Fibroblast of lung (primary cell): Measurements from ENCODE around the gene COL15A1. TPM values are rescaled to one million over a fixed set of nuclear protein-coding genes. Genes with fewer than 3 reads are reported as not detected.

ENCODE experiments used
- DNase-seq, 2 donors: peaks; one replicate each; pipeline versions ENCODE4 v3.0.0 to v3.0.0-alpha.2; 2010; ENCODE audit warnings: low read depth in 2 of 2
- H2AFZ ChIP-seq: 2 replicates; pipeline ENCODE4 v1.5.1; 2012; ENCODE audit warnings: low read length, control low read depth, inconsistent platforms
- H3K27ac ChIP-seq: 2 replicates; pipeline ENCODE4 v1.5.1; 2011; ENCODE audit warnings: low read length, control low read depth; ENCODE audit not compliant: insufficient read depth
- H3K27me3 ChIP-seq: 2 replicates; pipeline ENCODE4 v1.5.1; 2011; ENCODE audit warnings: mild to moderate bottlenecking, low read length; ENCODE audit not compliant: control insufficient read depth, insufficient read depth
- H3K36me3 ChIP-seq: 2 replicates; pipeline ENCODE4 v1.5.1; 2011; ENCODE audit warnings: low read length; ENCODE audit not compliant: control insufficient read depth, insufficient read depth
- H3K4me1 ChIP-seq: 2 replicates; pipeline ENCODE4 v1.5.1; 2011; ENCODE audit warnings: low read length; ENCODE audit not compliant: control insufficient read depth, insufficient read depth; ENCODE audit errors: extremely low read depth
- H3K4me2 ChIP-seq: 2 replicates; pipeline ENCODE4 v1.5.1; 2011; ENCODE audit warnings: low read length, control low read depth; ENCODE audit not compliant: insufficient read depth; ENCODE audit errors: extremely low read depth
- H3K4me3 ChIP-seq, 4 experiments: fragments of 200-600 bp in 1 of 4; sonication (generic) in 1 of 4; replicated peaks in 1 of 4; 2 replicates each; pipeline ENCODE4 v1.5.1; 2011 to 2016; ENCODE audit warnings: low read length in 4 of 4, low read depth in 3 of 4, mild to moderate bottlenecking in 3 of 4, control low read depth in 2 of 4, inconsistent platforms in 1 of 4, mixed read lengths in 1 of 4; ENCODE audit not compliant: insufficient read depth in 1 of 4; ENCODE audit errors: control extremely low read depth in 1 of 4
- H3K79me2 ChIP-seq: 2 replicates; pipeline ENCODE4 v1.5.1; 2012; ENCODE audit warnings: mild to moderate bottlenecking, low read length, inconsistent platforms; ENCODE audit not compliant: control insufficient read depth, insufficient read depth
- H3K9ac ChIP-seq: 2 replicates; pipeline ENCODE4 v1.5.1; 2011; ENCODE audit warnings: mild to moderate bottlenecking, low read length, control low read depth; ENCODE audit not compliant: insufficient read depth
- H3K9me3 ChIP-seq: 2 replicates; pipeline ENCODE4 v1.5.1; 2012; ENCODE audit warnings: low read depth, low read length; ENCODE audit not compliant: control insufficient read depth, insufficient read depth
- H4K20me1 ChIP-seq: 2 replicates; pipeline ENCODE4 v1.5.1; 2011; ENCODE audit warnings: low read length; ENCODE audit not compliant: control insufficient read depth, insufficient read depth; ENCODE audit errors: extremely low read depth
- EZH2 ChIP-seq: IDR thresholded peaks from 2 replicates; pipeline ENCODE4 v1.5.1; 2012; ENCODE audit warnings: low read length, control low read depth, mild to moderate bottlenecking; ENCODE audit errors: missing control alignments
- polyA plus RNA-seq, 2 donors: library from polyadenylated mRNA; depleted of rRNA in 1 of 2; stranded (reverse) in 1 of 2; unstranded in 1 of 2; fragments of >200 nt; gene quantifications; 2 replicates each; pipeline ENCODE4 v1.2.1, GENCODE V29; 2011 to 2012; ENCODE audit warnings: missing spikeins in 1 of 2
- total RNA-seq: library from RNA; depleted of rRNA; stranded (reverse); fragments of >200 nt; gene quantifications from 2 replicates; pipeline ENCODE4 v1.2.1, GENCODE V29; 2014
- TF ChIP-seq, protein P1 (sequence below), 2 donors: IDR thresholded peaks in 1 of 2; conservative IDR thresholded peaks in 1 of 2; 1 replicate in 1 of 2; 2 replicates in 1 of 2; pipeline ENCODE4 v1.5.1; 2011 to 2012; ENCODE audit warnings: low read length in 2 of 2, control low read depth in 1 of 2, inconsistent platforms in 1 of 2, low read depth in 1 of 2, mild to moderate bottlenecking in 1 of 2

Gene COL15A1
- total and polyA plus RNA-seq, 2 donors (not counting 1 experiment from before 2014, with no cell fraction given): 13.3 to 41.0 TPM

DNA sequence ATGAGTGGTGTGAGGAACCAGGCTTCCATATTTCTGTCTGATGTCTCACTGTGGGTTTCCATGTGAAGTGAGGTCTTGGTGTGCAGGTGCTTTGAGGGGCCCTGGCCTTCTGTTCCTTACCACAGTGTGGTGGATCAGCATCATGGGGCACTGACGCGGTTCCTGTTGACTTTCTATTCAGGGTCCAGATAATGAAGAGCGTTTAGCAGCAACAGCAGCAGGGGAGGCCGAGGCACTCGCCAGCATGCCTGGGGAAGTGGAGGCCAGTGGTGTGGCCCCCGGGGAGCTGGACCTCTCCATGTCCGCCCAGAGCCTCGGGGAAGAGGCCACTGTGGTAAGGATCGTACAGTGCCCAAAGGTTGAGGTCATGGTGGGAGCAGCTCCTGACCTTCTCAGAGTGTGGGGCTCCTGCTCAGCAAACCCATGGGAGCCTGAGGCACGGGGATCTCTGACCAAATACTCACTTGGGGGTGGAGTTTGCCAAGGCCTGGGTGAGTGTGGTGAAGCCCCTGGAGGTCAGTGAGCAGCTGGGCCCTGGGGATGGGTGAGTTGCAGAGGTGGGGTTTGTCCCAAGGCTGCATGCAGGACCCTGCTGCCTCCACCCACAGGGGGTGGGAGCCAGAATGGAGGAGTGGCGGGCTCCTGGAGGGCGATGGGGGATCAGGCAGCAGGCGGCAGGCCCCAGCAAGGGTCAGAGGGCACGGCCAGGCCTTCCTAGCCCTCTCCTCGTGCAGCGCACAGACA is 61.2 kb downstream of the COL15A1 start:
- Histone ChIP-seq H3K4me1 (no peaks in the 10 kb centered on the region), H3K4me2 (no peak overlapping the region), H3K27ac (no peak overlapping the region), H3K79me2 (no peaks in the 10 kb centered on the region), H2AFZ (no peak overlapping the region), H3K27me3 (no peaks in the 10 kb centered on the region), H3K9me3 (no peaks in the 10 kb centered on the region), H3K4me3 (no peak overlapping the region), H3K9ac (no peak overlapping the region), H3K36me3 (no peaks in the 10 kb centered on the region), H4K20me1 (no peaks in the 10 kb centered on the region)
- DNase-seq: no peak
- TF ChIP-seq, protein P1, sequence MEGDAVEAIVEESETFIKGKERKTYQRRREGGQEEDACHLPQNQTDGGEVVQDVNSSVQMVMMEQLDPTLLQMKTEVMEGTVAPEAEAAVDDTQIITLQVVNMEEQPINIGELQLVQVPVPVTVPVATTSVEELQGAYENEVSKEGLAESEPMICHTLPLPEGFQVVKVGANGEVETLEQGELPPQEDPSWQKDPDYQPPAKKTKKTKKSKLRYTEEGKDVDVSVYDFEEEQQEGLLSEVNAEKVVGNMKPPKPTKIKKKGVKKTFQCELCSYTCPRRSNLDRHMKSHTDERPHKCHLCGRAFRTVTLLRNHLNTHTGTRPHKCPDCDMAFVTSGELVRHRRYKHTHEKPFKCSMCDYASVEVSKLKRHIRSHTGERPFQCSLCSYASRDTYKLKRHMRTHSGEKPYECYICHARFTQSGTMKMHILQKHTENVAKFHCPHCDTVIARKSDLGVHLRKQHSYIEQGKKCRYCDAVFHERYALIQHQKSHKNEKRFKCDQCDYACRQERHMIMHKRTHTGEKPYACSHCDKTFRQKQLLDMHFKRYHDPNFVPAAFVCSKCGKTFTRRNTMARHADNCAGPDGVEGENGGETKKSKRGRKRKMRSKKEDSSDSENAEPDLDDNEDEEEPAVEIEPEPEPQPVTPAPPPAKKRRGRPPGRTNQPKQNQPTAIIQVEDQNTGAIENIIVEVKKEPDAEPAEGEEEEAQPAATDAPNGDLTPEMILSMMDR (conservative IDR thresholded peaks at IDR 0.05 in 1 of 2, IDR thresholded peaks at IDR 0.05 in 1 of 2; ENCODE audit: low read depth in 1 of 2, low read length in 2 of 2): no peak
- TF ChIP-seq EZH2: no peak

DNA sequence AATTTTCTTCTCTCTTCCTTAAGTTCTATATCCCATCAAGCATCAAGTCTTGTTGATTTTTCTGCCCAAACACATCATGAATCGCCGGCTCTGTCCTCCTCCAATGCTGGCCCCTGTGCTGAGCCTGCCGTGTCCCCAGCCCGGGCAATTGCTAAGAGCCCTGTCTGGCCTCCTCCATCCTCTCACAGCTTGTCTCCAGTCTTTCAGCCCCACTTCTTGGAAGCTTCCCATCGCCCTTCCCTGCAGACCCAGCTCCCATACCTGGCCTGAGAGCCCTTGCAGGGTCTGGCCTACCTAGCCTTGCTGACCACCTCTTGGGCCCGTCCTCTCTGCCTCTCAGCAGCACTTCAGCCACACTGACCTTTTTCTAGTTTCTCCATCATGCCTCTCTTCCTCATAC is 61.9 kb downstream of the COL15A1 start:
- Histone ChIP-seq H3K4me1 (no peaks in the 10 kb centered on the region), H3K36me3 (no peaks in the 10 kb centered on the region), H3K27ac (no peak overlapping the region), H3K4me3 (no peak overlapping the region), H3K4me2 (no peak overlapping the region), H4K20me1 (no peaks in the 10 kb centered on the region), H3K27me3 (no peaks in the 10 kb centered on the region), H2AFZ (no peak overlapping the region), H3K9ac (no peak overlapping the region), H3K79me2 (no peaks in the 10 kb centered on the region), H3K9me3 (no peaks in the 10 kb centered on the region)
- no peak for TF ChIP-seq EZH2
- TF ChIP-seq, protein P1 (conservative IDR thresholded peaks at IDR 0.05 in 1 of 2, IDR thresholded peaks at IDR 0.05 in 1 of 2; ENCODE audit: low read depth in 1 of 2, low read length in 2 of 2): no peak
- no peak for DNase-seq

DNA sequence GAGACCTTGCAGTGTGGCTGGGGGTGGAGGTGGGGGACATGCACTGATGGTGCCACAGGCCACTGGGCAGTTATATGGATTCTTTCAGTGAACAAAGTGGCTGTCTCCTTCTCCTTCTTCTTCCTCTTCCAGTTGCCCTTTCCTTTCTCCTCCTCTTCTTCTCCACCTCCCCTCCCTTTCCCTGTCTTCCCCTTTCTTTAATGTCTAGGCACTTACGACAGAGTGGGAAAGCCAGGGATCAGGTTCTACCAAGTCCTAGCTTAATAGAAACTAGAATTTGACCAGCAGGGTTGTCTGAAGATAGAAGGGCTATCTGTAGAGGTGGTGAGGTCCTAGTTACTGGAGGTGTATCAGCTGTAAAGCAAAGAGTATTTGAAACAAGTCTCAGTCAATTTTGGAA is 62.8 kb downstream of the COL15A1 start:
- H3K27me3 ChIP-seq: no peaks in the 10 kb centered on the region
- H3K9me3 ChIP-seq: no peaks in the 10 kb centered on the region
- H3K36me3 ChIP-seq: no peaks in the 10 kb centered on the region
- DNase-seq: no peak
- no peak overlapping the region for H2AFZ ChIP-seq
- H3K27ac ChIP-seq: no peak overlapping the region
- TF ChIP-seq, protein P1 (conservative IDR thresholded peaks at IDR 0.05 in 1 of 2, IDR thresholded peaks at IDR 0.05 in 1 of 2; ENCODE audit: low read depth in 1 of 2, low read length in 2 of 2): no peak
- TF ChIP-seq EZH2: no peak
- H3K4me2 ChIP-seq: no peak overlapping the region
- H3K4me1 ChIP-seq: no peaks in the 10 kb centered on the region
- H4K20me1 ChIP-seq: no peaks in the 10 kb centered on the region
- H3K79me2 ChIP-seq: no peaks in the 10 kb centered on the region
- no peak overlapping the region for H3K4me3 ChIP-seq
- H3K9ac ChIP-seq: no peak overlapping the region
